ENCODE data around the gene PSMC3IP.

The PSMC3IP gene

DNA sequence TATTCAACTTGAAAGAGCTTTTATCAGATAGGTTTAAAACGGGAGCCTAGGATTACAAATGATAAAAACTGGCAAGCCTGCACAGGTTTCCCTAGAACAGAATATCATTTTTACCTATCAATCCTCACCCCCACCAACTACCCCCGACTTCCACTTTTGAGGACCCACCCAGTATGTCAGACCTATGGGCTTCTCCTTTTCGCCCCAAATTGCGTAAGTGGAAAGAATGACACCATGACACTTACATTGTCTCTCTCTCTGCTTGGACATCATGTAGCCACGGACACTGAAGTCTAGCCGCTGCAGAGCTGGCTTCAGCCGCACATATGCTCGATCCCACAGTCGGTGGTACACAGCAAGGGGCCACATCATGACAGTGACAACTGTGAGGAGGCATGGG lies 7.4 kb upstream of the PSMC3IP start:
- DNase-seq: no peak

DNA sequence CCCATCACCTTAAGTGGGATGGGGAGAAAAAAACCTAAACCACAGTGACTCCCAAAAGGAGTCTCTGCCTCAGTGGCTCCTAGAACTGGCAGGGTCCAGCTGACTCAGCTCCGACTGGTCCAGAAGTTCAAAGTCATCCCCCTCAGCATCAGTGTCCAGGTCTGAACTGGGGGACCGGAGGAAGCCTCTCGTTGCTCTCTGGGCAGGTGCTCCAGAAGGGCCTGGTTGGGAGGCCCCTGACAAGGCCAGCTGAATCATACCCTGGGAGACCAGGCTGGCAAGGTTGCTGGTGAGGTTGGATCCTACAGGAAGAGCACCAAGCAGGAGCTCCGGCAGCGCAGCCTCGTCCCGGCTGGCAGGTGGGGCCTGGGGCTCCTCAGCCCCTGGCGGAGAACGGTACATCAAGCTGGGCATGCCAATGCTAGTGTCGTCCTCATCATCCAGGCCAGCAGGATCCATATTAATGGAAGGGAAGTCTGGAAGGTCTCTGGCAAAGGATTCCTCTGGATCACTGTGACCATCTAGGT lies 4.3 kb upstream of the PSMC3IP start:
- no peak for DNase-seq

DNA sequence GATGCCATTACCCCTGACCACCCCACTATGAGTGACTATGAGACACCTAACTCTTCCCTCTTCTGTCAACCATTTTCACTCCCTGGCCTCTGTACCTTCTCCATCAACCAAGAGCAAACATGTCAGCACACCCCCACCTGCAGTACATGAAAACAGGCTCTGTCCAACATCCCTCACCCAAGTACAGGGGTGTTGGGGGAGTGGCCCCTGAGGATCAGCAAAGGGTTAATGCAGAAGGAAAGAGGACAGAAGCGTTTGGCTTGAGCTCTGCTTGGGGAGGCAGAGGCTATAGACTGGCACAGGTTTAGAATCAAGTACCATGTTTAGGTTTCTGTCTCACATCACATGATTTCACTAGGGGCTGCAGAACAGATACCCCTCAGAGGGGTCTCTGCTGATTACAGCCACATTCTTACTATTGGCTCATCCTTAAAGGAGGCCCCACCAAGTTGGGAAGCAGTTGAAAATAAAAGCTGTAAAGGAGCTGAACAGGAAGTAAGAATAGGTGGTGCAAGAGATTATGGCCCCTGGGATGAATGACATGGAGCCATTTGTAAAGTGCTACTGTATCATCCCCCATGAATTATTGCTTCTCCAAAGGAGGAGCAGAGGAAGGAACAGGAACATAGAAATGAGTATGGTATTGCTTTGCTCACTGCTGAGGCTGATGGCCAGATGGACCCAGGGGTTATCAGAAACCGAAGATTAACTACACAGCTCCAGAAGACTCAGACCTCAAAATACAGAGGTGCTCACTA lies 2.4 kb upstream of the PSMC3IP start:
- no peak for DNase-seq

DNA sequence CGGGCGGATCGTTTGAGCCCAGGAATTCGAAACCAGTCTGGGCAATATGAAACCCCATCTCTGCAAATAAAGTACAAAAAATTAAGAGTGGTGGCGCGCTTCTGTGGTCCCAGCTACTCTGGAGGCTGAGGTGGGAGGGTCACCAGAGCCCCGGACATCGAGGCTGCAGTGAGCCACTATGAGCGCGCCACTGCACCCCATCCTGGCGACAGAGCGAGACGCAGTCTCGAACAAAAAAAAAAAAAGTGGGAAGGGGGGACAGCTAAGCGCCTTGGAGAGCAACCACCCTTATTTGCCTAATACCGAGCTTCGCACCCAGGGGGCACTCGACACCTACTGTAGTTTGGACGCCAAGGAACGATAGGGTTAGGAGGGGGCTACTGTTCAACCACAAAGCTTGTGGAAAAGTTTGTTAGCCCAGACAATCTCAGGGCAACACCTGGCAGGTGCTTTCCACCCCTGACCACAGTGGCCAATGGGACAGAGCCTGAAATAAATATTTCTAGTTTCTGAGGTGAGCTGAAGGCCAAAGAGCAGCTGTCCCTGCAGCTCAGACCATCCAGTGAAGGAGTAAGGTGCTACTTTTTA lies 847 bp upstream of the PSMC3IP start:
- peak; percentile 63 to 73 for DNase-seq

DNA sequence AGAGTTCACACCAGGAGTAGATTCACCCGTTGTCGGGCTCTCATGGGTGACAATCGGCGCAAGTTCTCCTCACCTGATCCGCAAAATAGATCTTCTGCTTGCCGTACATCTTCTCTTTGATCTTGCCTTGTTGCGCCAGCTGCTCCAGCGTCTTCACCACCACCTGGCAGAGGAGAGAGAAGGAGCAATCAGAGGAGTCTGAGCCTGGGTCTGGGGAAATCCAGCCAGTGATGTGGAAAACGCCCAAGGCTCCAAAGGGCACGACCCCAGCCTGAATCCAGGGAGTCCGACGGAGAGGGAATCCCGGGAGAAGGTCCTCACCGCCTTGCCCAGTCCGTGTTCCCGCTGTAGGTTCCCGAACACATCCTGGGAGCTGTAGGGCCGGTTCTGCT lies 393 bp downstream of the PSMC3IP start:
- DNase-seq: no peak

DNA sequence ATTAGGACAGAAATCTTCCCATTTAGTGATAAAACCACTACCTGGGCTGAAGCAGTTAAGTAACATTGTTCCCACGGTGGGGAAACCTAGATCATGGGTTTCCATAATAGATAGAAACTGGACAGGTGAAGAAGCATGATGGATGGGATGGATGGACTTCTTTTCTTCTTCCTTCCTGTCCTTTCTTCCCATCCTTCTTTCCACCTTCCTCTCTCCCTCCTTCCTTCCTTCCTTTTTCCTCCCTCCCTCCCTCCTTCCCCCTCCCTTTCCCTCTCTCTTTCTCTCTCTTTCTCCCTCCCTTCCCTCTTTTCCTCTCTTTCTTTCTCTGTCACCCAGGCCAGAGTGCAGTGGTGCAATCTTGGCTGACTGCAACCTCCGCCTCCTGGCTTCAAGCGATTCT lies 3.1 kb downstream of the PSMC3IP start:
- DNase-seq: no peak

DNA sequence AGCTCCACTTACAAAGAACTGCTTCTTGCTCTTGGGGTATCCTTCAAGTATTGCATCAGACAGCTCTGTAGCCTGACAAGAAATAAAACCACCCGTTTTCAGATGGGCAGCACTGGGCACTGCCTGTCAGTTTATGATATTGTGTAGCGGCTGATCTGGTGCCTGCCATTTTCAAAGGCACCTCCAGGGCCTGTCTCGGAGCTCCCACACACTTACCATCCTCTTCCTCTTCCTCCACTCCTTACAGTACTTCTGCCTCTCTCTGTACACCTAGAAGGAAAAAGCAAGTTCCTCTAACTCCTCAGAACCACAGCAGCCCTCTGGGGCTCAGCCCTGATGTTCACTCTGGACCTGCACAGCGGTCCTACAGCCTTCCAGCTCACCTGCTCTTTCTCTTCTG lies 4.4 kb downstream of the PSMC3IP start:
- DNase-seq: no peak

DNA sequence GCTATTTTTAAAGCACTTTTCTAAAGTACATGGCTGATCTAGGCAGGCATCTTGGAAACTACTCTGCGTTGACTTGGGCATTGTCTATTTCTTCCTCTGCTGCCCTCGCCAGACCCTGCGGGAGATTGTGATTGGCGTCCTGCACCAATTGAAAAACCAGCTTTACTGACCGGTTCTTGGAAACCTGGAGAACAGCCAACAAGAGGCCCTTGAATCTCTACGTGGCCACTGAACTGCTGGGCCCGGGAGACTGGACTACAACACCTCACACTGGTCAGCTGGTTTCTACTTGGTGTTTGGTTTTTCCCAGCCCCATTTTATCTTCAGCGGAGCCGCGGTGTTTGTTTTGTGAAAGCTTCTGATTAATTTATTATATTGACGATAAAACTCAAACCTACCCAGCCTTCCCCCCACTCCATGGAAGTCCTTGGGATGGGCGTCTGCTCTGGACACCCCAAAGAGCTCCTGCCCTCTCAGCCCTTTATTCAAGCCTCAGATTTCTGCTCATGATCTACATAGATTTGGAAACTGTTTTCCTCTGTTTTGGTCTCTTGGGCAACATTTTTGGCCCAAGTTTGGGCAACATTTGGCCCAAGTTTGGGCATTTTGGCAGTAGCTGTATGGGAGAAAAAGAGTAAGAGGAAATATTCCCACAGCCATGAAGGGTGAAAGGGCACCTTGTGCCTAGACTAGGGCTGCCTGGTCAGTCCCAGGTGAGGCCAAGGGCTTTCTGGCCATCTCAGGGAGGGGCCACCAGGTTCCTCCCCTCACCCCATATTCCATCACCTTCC lies 5.9 kb downstream of the PSMC3IP start:
- no peak for DNase-seq

DNA sequence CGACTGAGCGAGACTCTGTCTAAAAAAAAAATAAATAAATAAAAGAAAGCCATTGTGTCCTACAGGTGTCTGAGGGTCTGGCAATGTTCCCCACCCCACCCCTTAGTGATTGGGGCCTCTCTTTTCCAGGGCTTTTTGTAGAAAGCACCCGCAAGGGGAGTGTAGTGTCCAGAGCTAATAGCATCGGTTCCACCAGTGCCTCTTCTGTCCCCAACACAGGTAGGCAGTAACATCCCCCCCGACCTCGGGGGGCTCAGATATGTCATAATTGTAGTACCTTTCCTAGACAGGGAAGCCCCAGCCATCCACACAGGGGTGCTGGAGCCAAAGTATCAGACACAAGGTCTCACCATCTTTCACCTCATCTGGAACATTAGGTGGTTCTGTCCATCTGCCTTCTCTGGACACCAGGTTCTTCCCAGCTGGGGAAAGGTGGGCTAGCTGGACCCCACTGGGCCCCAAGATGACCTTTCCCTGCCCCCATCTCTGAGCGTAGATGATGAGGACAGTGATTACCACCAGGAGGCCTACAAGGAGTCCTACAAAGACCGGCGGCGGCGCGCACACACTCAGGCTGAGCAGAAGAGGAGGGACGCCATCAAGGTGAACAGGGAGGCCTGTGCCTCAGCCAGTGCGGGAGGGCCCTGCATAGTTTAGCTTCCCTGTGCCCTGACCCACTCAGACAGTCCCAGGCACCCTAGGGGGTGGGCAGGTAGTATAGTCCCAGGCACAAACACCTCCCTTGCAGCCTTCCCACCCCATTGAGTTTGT lies 9.0 kb downstream of the PSMC3IP start:
- DNase-seq: no peak

DNA sequence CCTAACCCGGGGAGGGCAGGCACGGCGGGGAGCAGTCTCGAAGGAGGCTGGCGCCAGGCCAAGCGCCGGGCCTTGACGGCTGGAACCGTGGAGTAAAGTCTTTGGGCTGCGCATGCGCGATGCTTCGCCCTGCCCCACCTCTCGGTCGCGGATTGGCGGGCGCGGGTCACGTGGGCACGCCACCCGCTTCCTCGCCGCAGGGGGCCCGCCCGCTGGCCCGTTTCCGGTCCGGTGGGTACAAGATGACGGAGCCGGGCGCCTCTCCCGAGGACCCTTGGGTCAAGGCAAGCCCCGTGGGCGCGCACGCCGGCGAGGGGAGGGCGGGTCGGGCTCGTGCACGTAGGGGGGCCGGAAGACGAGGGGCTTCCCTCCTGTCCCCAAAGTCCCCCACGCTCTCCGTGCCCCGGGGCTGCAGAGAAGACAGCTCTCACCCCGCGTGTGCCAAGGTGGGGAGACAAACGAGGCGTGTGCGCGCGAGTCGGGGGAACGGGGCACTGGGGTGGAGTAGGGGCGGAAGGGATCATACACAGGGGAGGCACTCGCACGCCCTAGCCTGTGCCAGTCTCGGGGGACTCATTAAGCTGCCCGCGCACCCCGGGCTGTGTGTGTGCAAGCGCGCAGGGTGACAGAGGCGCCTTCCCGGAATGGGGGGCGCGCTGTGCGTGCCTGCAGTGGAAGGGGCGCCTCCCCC lies 10.5 kb downstream of the PSMC3IP start, which contains the start of gene MLX:
Gene MLX, plus strand, starts transcription at position 218 of the 691 bp plus-strand sequence. Its CDS starts 25 bp downstream, at position 243.
- DNase-seq: peak; percentile 89 to 92

DNA sequence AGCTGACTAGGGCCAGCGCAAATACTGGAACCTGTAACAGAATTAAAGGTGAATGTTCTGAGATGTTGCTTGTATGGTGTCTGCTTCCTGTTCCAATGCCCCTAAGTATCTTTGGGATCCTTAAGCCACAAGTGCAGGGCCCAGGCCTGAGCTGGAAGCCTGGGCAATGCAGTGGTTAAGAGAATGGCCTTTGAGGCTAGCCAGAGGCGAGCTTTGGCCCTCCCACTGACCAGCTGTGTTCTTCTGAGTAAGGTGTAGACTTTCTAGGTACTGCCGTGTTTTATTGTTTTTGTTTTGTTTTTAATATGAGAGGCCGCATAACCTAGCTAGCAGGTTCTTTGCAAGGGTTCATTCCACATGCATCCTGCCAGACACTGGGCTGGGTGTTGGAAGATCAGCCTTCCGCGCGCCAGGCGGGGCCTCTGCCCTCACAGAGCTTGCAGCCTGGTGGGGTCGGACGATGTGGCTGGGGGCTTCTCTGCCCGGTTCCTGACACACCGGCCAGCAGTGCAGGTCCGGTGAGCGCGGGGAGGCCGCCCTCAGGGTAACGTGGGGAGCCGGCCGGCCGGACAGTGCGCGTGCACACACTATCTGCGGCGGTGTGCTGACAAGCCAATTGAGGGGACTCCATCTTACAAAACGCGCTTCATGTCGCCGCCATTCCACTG lies 11.2 kb downstream of the PSMC3IP start:
- DNase-seq: no peak

DNA sequence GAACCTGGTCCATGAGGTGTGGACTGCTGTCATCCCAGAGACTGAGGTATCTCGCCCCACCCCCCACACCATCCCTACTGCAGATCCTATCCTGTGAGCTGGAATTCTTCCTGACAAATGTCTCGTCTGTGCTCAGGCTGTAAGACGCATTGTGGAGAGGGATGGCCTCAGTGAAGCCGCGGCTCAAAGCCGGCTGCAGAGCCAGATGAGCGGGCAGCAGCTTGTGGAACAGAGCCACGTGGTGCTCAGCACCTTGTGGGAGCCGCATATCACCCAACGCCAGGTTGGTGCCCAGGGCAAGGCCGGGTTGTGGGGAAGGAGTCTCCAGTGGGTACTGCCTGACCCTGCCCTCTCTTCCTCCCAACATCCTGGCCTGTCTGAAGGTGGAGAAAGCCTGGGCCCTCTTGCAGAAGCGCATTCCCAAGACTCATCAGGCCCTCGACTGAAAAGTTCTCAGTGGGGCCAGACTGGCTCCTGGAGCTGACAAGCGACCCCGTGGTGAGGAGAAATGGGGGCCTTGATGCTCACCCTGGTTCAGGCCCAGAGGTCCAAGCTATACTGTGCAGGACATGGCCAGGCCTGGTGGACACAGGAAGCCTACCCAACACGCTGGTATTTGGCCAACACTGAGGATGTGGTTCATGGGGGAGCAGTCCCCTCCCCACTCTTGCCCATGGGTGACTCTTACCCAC lies 11.9 kb downstream of the PSMC3IP start:
- no peak for DNase-seq

DNA sequence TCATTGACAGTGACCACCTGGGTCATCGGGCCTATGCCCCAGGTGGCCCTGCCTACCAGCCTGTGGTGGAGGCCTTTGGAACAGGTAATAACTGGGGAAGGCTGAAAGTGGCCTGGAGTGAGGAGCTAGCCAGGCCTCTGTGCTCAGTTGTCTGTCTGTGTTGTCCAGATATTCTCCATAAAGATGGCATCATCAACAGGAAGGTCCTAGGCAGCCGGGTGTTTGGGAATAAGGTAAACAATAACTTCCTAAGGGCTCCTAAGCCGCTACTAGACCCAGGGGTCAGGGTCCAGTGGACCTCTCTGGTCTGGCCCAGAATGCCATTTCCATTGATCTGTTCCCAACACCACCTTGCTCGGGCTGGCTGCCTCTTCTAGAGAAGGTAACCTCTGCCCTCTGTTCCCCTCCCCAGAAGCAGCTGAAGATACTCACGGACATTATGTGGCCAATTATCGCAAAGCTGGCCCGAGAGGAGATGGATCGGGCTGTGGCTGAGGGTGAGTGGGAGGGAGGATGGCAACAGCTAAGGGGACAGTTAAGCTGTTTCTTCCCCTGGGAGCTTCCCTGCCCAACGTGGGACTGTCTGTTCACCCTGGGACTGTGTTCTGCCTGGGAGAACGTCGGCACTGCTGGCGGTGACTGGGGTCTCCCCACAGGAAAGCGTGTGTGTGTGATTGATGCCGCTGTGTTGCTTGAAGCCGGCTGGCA lies 12.6 kb downstream of the PSMC3IP start:
- DNase-seq: no peak

DNA sequence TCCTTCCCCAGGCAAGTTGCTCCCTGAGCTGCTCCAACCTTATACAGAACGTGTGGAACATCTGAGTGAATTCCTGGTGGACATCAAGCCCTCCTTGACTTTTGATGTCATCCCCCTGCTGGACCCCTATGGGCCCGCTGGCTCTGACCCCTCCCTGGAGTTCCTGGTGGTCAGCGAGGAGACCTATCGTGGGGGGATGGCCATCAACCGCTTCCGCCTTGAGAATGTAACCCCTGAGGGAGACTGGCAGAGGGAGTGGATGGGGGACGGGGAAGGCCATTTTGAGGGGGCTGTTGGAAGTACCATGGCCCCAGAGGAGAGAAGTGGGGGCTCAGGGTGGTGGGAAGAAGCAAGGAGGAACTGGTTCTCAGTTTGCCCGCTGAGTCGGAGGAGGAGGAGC lies 13.6 kb downstream of the PSMC3IP start:
- DNase-seq: no peak

DNA sequence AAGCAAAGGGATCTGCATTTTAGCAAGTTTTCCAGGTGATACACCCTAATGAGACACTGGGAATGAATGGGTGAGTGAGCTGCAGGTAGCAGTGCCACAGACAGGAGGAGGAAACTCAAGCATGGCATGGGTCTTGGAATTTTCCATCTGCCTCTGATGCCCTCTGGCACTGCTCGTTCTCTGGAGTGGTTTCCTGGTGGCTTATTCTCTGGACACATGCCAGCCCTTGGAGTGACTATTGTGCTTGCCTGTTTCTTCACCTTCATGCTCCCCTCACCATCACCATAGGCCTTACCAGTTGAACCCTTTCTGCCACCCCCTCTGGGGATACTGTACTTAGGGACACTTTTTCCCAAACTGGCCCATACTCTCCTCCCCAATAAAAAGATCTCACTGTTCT lies 14.0 kb downstream of the PSMC3IP start:
- no peak for DNase-seq

DNA sequence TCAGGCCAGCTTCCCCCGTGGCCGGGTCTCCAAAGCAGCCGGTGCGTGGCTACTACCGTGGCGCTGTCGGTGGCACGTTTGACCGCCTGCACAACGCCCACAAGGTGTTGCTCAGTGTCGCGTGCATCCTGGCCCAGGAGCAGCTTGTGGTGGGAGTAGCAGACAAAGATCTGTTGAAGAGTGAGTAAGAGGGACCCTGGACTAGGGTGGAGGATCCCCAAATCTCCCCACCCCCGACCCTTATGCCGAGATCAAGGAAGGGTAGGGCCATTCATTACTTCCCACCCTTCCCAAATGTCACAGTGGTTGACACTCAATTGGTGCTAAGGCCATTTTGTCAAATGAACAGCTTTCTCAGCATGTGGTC lies 14.4 kb downstream of the PSMC3IP start:
- no peak for DNase-seq

DNA sequence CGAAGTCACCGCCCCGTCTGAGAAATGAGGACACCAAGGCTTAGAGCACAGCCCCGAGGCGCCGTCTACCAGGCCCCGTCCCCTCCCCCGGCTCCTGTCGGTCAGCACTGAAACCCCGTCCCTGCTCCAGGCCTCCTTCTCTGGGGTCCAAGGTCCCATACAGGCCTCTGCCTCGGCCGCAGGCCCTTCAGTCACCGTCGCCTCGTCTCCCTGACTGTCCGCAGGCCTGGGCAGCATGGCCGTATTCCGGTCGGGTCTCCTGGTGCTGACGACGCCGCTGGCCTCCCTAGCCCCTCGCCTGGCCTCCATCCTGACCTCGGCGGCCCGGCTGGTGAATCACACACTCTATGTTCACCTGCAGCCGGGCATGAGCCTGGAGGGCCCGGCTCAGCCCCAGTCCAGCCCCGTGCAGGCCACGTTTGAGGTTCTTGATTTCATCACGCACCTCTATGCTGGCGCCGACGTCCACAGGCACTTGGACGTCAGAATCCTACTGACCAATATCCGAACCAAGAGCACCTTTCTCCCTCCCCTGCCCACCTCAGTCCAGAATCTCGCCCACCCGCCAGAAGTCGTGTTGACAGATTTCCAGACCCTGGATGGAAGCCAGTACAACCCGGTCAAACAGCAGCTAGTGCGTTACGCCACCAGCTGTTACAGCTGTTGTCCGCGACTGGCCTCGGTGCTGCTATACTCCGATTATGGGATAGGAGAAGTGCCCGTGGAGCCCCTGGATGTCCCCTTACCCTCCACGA lies 15.0 kb downstream of the PSMC3IP start:
- DNase-seq: no peak

DNA sequence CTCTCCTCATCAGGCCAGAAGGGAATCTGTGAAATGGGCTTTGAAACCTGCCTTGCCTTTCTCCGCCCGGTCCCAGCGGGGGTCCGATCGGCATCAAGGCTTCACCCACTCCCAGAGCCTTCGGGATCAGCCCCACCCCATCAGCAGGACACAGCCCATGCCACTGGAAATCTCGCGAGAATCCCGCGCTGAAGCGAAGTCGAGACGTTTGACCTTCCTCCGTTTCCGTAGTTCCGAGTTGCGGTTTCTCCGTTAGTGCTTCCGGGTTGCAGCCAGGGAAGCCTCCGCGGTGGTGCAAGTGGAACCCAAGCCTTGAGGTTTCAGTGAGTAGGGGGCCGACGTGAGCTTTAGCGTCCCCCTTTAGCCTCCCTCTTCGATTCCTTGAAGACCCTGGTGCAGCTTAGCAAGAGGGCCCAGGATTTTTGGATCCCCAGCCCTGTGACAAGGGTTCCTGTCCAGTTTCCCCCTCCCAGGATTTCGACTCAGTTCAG lies 15.6 kb downstream of the PSMC3IP start, which contains the start of gene COASY:
Gene COASY, plus strand, starts transcription at position 252 of the 491 bp plus-strand sequence. CDS start 475 bp downstream, outside the sequence.
- DNase-seq: peak; percentile 91 to 94

DNA sequence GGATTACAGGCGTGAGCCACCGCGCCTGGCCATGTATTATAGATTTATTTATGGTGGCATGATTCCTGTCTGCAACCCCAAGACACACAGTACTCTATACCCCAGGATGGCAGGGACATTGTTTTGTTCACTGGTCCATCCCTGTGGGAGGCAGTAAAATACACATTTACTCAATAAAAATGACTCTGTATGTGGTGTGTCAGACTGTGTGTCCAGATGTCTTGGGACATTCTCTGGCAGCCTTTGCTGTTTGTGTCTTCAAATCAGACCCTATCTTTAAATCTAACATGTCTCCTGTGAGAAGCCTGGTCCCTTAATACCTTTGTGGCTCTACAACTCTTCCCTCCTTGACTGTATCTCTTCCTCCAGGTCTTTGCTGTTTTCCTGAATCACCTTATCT lies 17.3 kb downstream of the PSMC3IP start:
- no peak for DNase-seq
